Stomach (tissue), 4 donors: Measurements from ENCODE around the gene OPCML.

ENCODE experiments used
- EP300 ChIP-seq: sonication (generic); formaldehyde crosslinking; IDR thresholded peaks from one replicate; pipeline ENCODE4 v1.6.1; 2017; ENCODE audit warnings: antibody characterized with exemption
- POLR2A ChIP-seq, 4 donors: fragments of 450-650 bp; IDR thresholded peaks; one replicate each; pipeline ENCODE4 v1.6.1; 2016; ENCODE audit warnings: antibody characterized with exemption in 4 of 4, control low read depth in 2 of 4, mild to moderate bottlenecking in 1 of 4, moderate library complexity in 1 of 4
- POLR2AphosphoS5 ChIP-seq, 3 donors: sonication (generic); formaldehyde crosslinking; IDR thresholded peaks; one replicate each; pipeline ENCODE4 v1.6.1; 2016; ENCODE audit warnings: antibody characterized with exemption in 3 of 3
- TF ChIP-seq, protein P1 (sequence below), 7 experiments: fragments of 450-650 bp in 4 of 7; fragments of 200-600 bp in 3 of 7; sonication (generic) in 3 of 7; IDR thresholded peaks; one replicate each; pipeline ENCODE4 v1.5.1; 2016 to 2019; ENCODE audit warnings: antibody characterized with exemption in 7 of 7, control low read depth in 2 of 7, mild to moderate bottlenecking in 1 of 7

GRCh38 chr11:133531971-133532651 is at the start of gene OPCML:
- TF ChIP-seq POLR2A (IDR thresholded peaks at IDR 0.05), result no peak
- TF ChIP-seq, protein P1, sequence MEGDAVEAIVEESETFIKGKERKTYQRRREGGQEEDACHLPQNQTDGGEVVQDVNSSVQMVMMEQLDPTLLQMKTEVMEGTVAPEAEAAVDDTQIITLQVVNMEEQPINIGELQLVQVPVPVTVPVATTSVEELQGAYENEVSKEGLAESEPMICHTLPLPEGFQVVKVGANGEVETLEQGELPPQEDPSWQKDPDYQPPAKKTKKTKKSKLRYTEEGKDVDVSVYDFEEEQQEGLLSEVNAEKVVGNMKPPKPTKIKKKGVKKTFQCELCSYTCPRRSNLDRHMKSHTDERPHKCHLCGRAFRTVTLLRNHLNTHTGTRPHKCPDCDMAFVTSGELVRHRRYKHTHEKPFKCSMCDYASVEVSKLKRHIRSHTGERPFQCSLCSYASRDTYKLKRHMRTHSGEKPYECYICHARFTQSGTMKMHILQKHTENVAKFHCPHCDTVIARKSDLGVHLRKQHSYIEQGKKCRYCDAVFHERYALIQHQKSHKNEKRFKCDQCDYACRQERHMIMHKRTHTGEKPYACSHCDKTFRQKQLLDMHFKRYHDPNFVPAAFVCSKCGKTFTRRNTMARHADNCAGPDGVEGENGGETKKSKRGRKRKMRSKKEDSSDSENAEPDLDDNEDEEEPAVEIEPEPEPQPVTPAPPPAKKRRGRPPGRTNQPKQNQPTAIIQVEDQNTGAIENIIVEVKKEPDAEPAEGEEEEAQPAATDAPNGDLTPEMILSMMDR (IDR thresholded peaks at IDR 0.05), result no peak
- TF ChIP-seq EP300, result no peak
- no peak for TF ChIP-seq POLR2AphosphoS5 (IDR thresholded peaks at IDR 0.05)
